GM12891 (cell line): Measurements from ENCODE around the gene AXIN2.

Source experiments
- DNase-seq: peaks from one replicate; pipeline ENCODE4 v3.0.0; 2011; ENCODE audit warnings: low spot score; ENCODE audit not compliant: insufficient read length
- FAIRE-seq: peaks from 2 replicates; lab custom pipeline; 2011; peaks lifted over from hg19 to GRCh38; lab: Jason Lieb, UNC
- PAX5 ChIP-seq: IDR thresholded peaks from 2 replicates; pipeline ENCODE4 v1.6.1; 2011; ENCODE audit warnings: low read length, moderate library complexity, mild to moderate bottlenecking; ENCODE audit not compliant: insufficient read depth, severe bottlenecking
- POLR2A ChIP-seq: IDR thresholded peaks from 2 replicates; pipeline ENCODE4 v1.6.1; 2011; ENCODE audit warnings: low read depth, low read length, control low read depth
- POLR2AphosphoS5 ChIP-seq: IDR thresholded peaks from 2 replicates; pipeline ENCODE4 v1.6.1; 2011; ENCODE audit warnings: low read depth, low read length, control low read depth
- POU2F2 ChIP-seq: IDR thresholded peaks from 2 replicates; pipeline ENCODE4 v1.6.1; 2011; ENCODE audit warnings: low read depth, mild to moderate bottlenecking, control low read depth, low read length, moderate library complexity
- SPI1 ChIP-seq: IDR thresholded peaks from 2 replicates; pipeline ENCODE4 v1.6.1; 2011; ENCODE audit warnings: low read depth, low read length, control low read depth
- TAF1 ChIP-seq: IDR thresholded peaks from 2 replicates; pipeline ENCODE4 v1.6.1; 2011; ENCODE audit warnings: low read depth, low read length, control low read depth

AXIN2 gene

GRCh38 chr17:65548269-65548969, 13.0 kb downstream of the AXIN2 start:
- DNase-seq (no peak), FAIRE-seq (no peak)
- no peak for TF ChIP-seq TAF1
- no peak for TF ChIP-seq POLR2AphosphoS5
- no peak for TF ChIP-seq SPI1
- no peak for TF ChIP-seq PAX5
- no peak for TF ChIP-seq POLR2A
- no peak for TF ChIP-seq POU2F2

- TF ChIP-seq SPI1 (no peak), POLR2AphosphoS5 (no peak), POLR2A (no peak), PAX5 (no peak), TAF1 (no peak), POU2F2 (no peak)
- DNase-seq (no peak), FAIRE-seq (no peak)
Measured at GRCh38 chr17:65547253-65547670, 14.2 kb downstream of the AXIN2 start.

- TF ChIP-seq SPI1 = no peak
- TF ChIP-seq TAF1 = no peak
- TF ChIP-seq POU2F2 = no peak
- TF ChIP-seq POLR2AphosphoS5 = no peak
- no peak for TF ChIP-seq POLR2A
- TF ChIP-seq PAX5 = no peak
- DNase-seq (no peak), FAIRE-seq (no peak)
Measured at GRCh38 chr17:65546579-65546978, 14.9 kb downstream of the AXIN2 start.

- TF ChIP-seq SPI1 (no peak), POLR2A (no peak), TAF1 (no peak), POU2F2 (no peak)
- DNase-seq (no peak), FAIRE-seq (no peak)
Measured at GRCh38 chr17:65545705-65546523, 15.5 kb downstream of the AXIN2 start.

- FAIRE-seq (no peak), DNase-seq (no peak)
- TF ChIP-seq PAX5 = no peak
- TF ChIP-seq POU2F2 = no peak
- no peak for TF ChIP-seq SPI1
- no peak for TF ChIP-seq POLR2A
- no peak for TF ChIP-seq POLR2AphosphoS5
- no peak for TF ChIP-seq TAF1
Measured at GRCh38 chr17:65544672-65545071, 16.8 kb downstream of the AXIN2 start.

GRCh38 chr17:65542610-65543009, 18.8 kb downstream of the AXIN2 start:
- no peak for TF ChIP-seq POU2F2
- TF ChIP-seq POLR2AphosphoS5 = no peak
- no peak for TF ChIP-seq TAF1
- no peak for TF ChIP-seq POLR2A
- TF ChIP-seq SPI1 = no peak
- TF ChIP-seq PAX5 = no peak
- no peak for DNase-seq
- FAIRE-seq = no peak

- FAIRE-seq = no peak
- TF ChIP-seq POU2F2 = no peak
- no peak for TF ChIP-seq SPI1
- no peak for TF ChIP-seq PAX5
- TF ChIP-seq TAF1 = no peak
- TF ChIP-seq POLR2AphosphoS5 = no peak
- TF ChIP-seq POLR2A = no peak
- DNase-seq = no peak
Measured at GRCh38 chr17:65542067-65542466, 19.4 kb downstream of the AXIN2 start.

GRCh38 chr17:65541453-65541852, 20.0 kb downstream of the AXIN2 start:
- DNase-seq (no peak), FAIRE-seq (no peak)
- no peak for TF ChIP-seq POLR2A
- TF ChIP-seq SPI1 = no peak
- no peak for TF ChIP-seq PAX5
- no peak for TF ChIP-seq POU2F2
- TF ChIP-seq TAF1 = no peak
- no peak for TF ChIP-seq POLR2AphosphoS5

GRCh38 chr17:65539630-65540266, 21.7 kb downstream of the AXIN2 start:
- TF ChIP-seq SPI1 (no peak), TAF1 (no peak), POU2F2 (no peak), PAX5 (no peak), POLR2AphosphoS5 (no peak), POLR2A (no peak)
- FAIRE-seq (no peak), DNase-seq (no peak)
